ENCODE results near the gene RAB42.
"Not testable (repeated sequence)": the region's sequence is repeated elsewhere in the genome, so short reads cannot be mapped to it uniquely, and the experiment has no call there.

The RAB42 gene

GRCh38 chr1:28586585-28587391, 5.3 kb upstream of the RAB42 start:
- not testable (repeated sequence) for DNase-seq (ENCODE audit: low read depth)

DNA sequence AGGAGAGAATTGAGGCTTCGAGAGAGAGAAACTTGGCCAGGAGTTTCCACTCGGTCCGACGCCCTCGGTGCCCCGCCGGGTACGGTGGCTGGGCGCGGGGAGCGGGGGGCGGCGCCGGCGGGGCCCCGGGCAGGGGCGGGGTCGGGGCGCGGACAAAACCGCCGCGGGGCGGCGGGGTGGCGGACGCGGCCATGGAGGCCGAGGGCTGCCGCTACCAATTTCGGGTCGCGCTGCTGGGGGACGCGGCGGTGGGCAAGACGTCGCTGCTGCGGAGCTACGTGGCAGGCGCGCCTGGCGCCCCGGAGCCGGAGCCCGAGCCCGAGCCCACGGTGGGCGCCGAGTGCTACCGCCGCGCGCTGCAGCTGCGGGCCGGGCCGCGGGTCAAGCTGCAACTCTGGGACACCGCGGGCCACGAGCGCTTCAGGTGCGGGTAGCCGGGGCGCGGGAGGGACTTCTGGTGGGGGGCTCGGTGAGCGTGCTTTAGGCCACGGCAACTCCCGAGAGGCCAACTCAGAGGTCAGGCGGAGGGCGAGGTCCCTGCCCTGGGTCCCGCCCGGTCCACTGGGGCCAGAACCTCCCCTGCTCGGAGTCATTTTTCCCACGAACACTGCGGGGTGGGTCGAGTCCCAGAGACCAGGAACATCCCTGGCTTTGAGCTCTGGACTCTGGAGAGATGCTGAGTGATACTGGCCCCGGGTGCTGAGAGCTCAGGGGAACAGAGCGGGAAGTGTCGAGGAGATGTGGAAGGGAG, 431 bp downstream of the RAB42 start:
- no peak for DNase-seq (ENCODE audit: low read depth)

- DNase-seq (ENCODE audit: low read depth), result not testable (repeated sequence)
Measured at GRCh38 chr1:28593988-28594356, 1.9 kb downstream of the RAB42 start.

DNA sequence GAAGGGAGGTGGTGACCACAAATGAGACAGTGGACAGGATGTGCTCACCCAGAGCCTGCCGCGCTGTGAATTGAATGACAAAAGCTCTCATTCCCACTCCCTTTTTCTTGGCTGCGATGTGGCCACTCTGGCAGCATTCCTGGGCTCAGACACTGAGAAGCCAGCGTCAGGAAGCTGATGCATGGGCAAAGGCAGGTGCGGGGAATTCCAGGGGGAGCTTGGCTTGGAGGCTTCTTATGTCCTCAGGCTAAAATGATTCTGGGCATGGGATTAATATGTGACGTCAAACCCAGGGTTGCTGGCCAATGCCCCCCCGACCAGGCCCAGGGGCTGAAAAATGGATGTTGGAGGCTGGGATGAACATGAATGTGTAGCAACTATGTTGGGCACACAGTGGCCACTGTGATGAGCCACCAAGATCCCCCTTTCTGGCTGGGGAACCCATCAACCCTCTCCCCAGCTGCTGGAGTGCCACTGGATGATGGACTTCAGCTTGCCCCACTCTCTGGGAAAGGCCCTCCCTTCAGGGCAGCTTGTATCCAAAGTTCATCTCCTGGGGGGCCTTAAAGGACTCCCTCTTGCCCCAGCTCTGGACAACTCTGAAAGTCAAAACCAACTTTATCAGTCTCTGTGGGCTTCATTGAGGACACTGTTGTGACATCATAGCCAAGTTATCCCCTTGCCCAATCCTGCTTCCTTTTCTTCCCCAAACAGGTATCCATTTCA, 2.8 kb downstream of the RAB42 start:
- not testable (repeated sequence) for DNase-seq (ENCODE audit: low read depth)

DNA sequence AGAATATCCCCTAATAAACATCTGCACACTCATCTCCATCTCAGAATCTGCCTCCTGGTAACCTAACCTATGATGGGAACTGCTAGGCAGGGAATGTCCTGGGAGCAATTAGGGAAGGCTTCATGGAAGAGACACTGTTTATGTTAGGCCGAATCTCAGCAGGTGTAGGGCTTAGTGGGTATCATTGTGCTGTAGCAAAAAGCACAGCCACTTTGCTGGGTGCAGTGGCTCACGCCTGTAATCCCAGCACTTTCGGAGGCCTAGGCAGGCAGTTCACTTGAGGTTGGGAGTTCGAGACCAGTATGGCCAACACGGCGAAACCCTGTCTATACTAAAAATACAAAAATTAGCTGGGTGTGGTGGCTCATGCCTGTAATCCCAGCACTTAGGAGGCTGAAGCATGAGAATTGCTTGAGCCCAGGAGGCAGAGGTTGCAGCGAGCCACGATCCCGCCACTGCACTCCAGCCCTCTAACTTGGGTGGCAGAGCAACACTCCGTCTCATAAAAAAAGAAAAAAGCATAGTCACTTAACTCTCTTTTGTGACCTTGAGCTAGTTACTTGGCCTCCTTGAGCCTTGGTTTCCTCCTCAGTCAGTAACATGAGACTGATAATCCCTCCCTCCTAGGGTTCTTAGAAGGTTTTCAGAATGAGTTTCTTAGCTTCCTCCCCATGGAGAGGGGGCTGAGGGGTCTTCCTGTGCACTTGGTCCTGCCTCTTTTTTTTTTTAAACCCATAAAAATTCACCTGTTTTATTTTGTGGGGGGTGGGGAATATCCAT, 3.5 kb downstream of the RAB42 start:
- no peak for DNase-seq (ENCODE audit: low read depth)

GRCh38 chr1:28596276-28596675, 4.2 kb downstream of the RAB42 start:
- not testable (repeated sequence) for DNase-seq (ENCODE audit: low read depth)

DNA sequence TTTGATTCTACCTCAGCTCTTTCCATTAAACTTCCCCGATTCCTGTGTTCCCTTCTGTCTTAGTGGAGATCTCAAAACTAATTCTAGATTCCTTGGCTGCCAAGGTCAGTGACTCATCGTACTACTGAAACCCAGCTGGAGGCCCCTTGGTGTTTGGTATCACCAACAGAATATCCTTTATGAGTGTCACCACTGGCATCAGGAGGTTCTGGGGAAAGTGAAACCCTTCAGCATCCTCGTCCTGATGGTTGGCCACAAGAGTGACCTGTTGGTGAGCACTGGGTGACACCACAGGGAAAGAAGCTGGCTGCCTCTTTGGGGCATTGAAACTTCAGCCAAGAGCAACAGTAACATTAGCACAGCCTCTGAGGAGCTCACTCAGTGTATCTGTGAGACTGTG, 9.6 kb downstream of the RAB42 start:
- peak; percentile 94 for DNase-seq (ENCODE audit: low read depth)

DNA sequence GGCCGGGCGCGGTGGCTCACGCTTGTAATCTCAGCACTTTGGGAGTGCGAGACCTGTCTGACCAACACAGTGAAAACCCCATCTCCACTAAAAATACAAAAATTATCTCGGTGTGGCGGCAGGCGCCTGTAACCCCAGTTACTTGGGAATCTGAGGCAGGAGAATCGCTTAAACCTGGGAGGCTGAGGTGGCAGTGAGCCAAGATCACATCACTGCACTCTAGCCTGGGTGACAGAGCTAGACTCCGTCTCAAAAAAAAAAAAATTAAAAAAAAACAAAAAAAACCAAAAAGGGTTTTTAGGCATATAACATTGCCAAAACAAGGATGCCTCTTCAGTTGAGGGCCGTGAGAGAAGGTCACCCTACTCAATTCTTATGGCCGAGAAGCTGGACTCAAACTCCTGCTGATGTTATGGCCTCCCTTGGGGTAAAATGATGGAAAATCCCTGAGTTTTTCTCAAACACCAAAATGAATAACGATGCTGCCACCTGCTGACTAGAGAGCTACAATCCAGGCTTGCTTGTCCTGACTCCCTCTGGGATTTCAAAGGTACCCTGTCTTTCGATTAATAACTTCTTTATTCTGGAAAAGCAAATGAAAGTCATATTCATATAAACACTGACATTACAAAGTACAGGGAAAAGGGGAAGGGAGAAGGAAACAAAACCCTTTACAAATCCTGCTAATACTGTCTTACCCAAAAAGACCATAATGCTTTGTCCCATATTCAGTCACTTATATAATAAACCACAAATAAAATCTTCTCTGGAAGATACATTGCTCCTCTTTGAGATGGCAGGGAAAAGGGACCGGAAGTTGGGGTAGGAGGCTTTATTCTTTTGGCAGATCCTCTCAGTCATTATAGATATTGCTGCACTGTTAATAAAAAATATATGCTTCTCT, 10.7 kb downstream of the RAB42 start:
- DNase-seq (ENCODE audit: low read depth), result no peak

- no peak for DNase-seq (ENCODE audit: low read depth)
Measured at GRCh38 chr1:28604411-28604810, 12.3 kb downstream of the RAB42 start.

DNA sequence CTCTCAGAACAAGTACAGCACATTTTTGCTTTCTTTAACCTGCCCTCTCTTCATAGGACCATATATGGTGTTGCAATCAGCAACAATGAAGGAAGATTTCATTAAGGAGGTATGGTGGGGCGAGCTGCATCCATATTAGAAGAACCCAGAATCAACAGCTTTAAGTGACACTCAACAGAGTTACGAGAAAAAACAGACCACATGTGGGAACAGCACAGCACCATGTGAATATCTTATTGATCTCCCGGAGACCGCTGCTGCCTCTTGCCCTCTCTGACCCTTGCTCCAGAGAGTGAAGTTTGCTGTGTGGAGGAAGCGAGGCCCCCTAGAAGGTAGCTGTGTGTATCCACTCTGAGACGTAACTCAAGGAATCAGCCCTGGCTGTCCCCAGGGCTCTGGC, 12.9 kb downstream of the RAB42 start:
- DNase-seq (ENCODE audit: low read depth), result no peak

- DNase-seq (ENCODE audit: low read depth), result no peak
Measured at GRCh38 chr1:28606771-28607170, 14.7 kb downstream of the RAB42 start.

DNA sequence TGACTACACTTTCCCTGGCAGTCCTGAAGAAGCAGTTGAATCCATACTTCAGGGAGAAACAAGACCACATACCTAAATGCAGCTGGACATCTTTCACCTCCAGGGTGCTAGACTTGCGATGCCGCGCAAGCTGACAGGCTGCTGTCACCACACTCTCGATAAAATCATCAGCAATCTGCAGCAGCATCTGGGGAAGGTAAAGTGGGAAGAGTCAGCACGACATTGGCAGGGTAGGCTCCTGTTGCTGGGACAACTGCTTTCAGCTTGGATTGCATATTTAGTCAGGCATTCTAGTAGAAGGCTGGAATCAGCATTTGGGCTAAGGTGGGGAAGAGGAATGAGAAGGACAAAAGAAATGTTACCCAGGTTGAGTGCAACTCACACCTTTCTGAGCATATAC, 21.1 kb downstream of the RAB42 start:
- no peak for DNase-seq (ENCODE audit: low read depth)

DNA sequence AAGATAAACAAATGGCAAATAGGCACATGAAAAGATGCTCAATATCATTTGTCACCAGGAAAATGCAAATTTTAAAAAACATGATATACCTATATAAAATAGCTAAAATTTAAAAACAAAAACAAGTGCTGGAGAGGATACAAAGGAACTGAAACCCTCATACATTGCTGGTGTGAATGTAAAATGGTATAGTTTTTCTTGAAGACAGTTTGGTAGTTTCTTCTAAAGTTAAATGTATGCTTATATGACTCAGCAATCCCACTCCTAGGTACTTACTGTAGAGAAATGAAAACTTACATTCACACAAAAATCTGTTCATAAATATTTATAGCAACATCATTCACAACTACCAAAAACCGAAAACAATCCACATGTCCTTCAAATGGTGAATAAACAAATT, 39.6 kb downstream of the RAB42 start:
- no peak for DNase-seq (ENCODE audit: low read depth)

DNA sequence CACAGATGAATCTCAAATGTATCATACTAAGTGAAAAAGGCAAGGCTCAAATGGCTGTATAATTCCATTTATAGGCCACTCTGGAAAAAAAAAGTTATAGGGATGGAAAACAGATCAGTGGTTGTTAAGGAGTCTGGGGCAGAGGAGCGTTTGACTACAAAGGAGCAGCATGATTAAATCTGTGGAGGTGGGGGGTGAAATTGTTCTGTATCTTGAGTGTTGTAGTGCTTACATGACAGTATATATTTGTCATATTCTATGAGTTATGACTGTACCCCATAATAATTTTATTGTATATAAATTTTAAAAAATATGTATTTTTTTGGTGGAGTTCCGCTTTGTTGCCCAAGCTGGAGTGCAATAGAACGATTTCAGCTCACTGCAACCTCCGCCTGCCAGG, 40.5 kb downstream of the RAB42 start:
- no peak for DNase-seq (ENCODE audit: low read depth)

- DNase-seq (ENCODE audit: low read depth), result no peak
Measured at GRCh38 chr1:28640766-28641165, 48.7 kb downstream of the RAB42 start.

DNA sequence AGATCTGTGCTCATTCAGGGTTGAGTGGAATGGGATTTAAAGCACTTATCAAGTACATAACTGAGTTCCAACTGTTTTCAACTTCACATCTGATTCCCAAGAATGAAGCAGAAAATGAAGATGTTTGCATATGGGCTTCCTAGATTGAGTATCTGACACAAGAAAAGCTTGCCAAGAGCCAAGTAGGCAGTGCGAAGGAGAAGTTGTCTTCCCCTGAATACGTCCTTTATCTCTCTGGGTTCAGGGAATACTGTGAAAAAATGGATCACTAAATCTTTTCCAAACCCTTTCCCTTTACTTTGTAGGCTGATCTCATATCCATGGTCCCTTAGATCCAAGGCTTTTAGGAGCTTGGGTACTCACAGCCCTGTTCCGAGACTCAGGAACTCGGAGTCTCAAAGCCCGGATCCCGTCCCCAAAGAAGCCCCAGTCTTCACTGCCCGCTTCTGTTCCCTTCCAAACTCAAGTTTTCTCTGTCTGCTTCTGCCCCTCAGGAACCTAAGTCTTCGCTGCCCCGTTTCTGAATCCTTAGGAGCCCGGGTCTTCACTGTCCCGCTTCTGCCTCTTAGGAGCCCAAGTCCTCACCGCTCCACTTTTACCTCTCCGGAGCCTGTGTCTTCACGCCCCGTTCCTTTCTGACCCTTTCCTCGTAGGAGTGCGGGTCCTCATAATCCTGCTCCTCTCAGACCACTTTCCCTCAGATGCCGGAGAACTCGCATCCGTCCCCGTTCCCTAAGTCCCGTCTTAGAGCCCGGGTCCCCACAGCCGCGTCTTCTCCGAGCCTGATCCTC, 50.2 kb downstream of the RAB42 start:
- DNase-seq (ENCODE audit: low read depth), result no peak

- DNase-seq (ENCODE audit: low read depth), result peak; percentile 93
Measured at GRCh38 chr1:28642847-28643635, 51.0 kb downstream of the RAB42 start, which contains the start of gene TAF12. Gene TAF12, minus strand, starts transcription at chr1:28643067. Its CDS starts 20,986 bp downstream, at chr1:28622081.

DNA sequence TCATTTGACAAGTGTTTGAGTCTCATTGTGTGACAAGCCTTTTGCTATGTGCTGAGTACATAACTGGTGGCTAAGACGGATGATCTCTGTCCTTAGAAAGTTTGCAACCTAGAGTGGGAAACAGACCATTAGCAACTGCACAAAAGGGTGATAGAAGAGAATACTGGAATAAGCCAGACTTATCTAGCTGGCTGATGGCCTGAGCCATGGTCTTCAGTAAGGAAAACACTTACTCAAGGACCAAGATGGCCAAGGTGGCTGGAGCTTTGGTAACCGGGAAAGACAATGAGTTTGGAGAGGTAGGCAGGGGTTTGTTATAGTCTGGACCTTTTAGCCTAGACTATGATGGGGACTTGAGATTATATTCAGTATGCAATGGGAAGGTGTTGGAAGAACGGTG, 52.4 kb downstream of the RAB42 start:
- DNase-seq (ENCODE audit: low read depth), result no peak

Data from HS-27A (cell line).